GM12878 (cell line): ENCODE results near the gene SRP68.
A peak's percentile ranks its signal among the peaks of the same experiment; 100 is the strongest.

Experiments
- DPF2 ChIP-seq: fragments of 450-650 bp; IDR thresholded peaks from 2 replicates; pipeline ENCODE4 v1.6.1; 2017; ENCODE audit warnings: mild to moderate bottlenecking
- EZH2 ChIP-seq: IDR thresholded peaks from 2 replicates; pipeline ENCODE4 v1.6.1; 2012; ENCODE audit warnings: low read depth, mild to moderate bottlenecking, control low read depth, inconsistent platforms, low read length, borderline replicate concordance; ENCODE audit not compliant: control insufficient read depth
- GABPA ChIP-seq: IDR thresholded peaks from 2 replicates; pipeline ENCODE4 v1.6.1; 2014; ENCODE audit warnings: antibody characterized with exemption, low read depth, mild to moderate bottlenecking, inconsistent platforms
- JUND ChIP-seq: IDR thresholded peaks from 2 replicates; pipeline ENCODE4 v1.6.1; 2012; ENCODE audit warnings: low read depth, mild to moderate bottlenecking, low read length, improper control_type of control experiment, moderate library complexity
- NRF1 ChIP-seq: conservative IDR thresholded peaks from 2 replicates; pipeline ENCODE4 v1.6.1; 2011; ENCODE audit warnings: mild to moderate bottlenecking, low read depth, low read length, improper control_type of control experiment
- POLR2AphosphoS5 ChIP-seq: IDR thresholded peaks from 2 replicates; pipeline ENCODE4 v1.6.1; 2011; ENCODE audit warnings: mild to moderate bottlenecking, low read length, inconsistent platforms
- TCF12 ChIP-seq: IDR thresholded peaks from 2 replicates; pipeline ENCODE4 v1.6.1; 2011; ENCODE audit warnings: low read depth, mild to moderate bottlenecking, low read length
- ZNF384 ChIP-seq: IDR thresholded peaks from 2 replicates; pipeline ENCODE4 v1.6.1; 2012; ENCODE audit warnings: low read depth, mild to moderate bottlenecking, low read length, improper control_type of control experiment, borderline replicate concordance
- TF ChIP-seq, protein P1 (sequence below), 3 experiments: IDR thresholded peaks in 2 of 3; conservative IDR thresholded peaks in 1 of 3; 2 replicates each; pipeline ENCODE4 v1.5.1; 2011; ENCODE audit warnings: low read depth in 3 of 3, low read length in 3 of 3, mild to moderate bottlenecking in 3 of 3, control low read depth in 2 of 3, moderate library complexity in 2 of 3, inconsistent platforms in 1 of 3, mixed read lengths in 1 of 3; ENCODE audit not compliant: control insufficient read depth in 2 of 3, insufficient read depth in 1 of 3; ENCODE audit errors: extremely low read depth in 1 of 3
- TF ChIP-seq, protein P2 (sequence below): IDR thresholded peaks from 2 replicates; pipeline ENCODE4 v1.6.1; 2012; ENCODE audit warnings: low read depth, low read length, improper control_type of control experiment

DNA sequence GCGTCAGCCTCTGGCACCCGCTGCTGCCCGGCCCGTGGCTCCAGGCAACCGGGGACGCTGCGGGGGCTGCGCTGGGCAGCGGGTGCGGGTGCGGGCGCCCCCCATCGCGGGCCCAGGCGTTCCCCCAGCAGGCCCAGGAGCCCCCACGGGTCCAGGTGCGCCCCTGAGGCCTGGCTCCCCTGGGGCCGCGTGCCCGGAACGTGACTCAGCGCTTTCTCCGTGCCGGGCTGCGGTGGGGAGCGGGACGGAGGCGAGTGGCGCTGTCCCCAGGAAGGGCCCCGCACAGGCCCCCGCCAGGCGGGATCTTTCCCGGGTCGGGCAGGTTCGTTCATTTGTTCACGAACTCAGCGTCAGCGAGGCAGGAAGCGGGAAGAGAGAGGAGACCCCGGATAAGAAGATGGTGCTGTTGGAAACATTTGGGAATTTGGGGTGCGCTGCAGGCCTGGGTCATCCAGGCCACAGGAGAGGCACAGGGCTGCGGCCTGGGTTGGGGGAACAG lies 49.7 kb upstream of the SRP68 start:
- no peak for TF ChIP-seq ZNF384
- no peak for TF ChIP-seq GABPA
- no peak for TF ChIP-seq POLR2AphosphoS5
- TF ChIP-seq DPF2 = 0 out of 2 replicates have a peak, but pooled peaks have one; percentile 44
- no peak for TF ChIP-seq JUND
- TF ChIP-seq, protein P1, sequence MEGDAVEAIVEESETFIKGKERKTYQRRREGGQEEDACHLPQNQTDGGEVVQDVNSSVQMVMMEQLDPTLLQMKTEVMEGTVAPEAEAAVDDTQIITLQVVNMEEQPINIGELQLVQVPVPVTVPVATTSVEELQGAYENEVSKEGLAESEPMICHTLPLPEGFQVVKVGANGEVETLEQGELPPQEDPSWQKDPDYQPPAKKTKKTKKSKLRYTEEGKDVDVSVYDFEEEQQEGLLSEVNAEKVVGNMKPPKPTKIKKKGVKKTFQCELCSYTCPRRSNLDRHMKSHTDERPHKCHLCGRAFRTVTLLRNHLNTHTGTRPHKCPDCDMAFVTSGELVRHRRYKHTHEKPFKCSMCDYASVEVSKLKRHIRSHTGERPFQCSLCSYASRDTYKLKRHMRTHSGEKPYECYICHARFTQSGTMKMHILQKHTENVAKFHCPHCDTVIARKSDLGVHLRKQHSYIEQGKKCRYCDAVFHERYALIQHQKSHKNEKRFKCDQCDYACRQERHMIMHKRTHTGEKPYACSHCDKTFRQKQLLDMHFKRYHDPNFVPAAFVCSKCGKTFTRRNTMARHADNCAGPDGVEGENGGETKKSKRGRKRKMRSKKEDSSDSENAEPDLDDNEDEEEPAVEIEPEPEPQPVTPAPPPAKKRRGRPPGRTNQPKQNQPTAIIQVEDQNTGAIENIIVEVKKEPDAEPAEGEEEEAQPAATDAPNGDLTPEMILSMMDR (IDR thresholded peaks at IDR 0.05 in 2 of 3, conservative IDR thresholded peaks at IDR 0.05 in 1 of 3; ENCODE audit: control insufficient read depth in 2 of 3, extremely low read depth in 1 of 3, insufficient read depth in 1 of 3, low read depth in 3 of 3, low read length in 3 of 3) = no peak
- no peak for TF ChIP-seq NRF1
- TF ChIP-seq, protein P2, sequence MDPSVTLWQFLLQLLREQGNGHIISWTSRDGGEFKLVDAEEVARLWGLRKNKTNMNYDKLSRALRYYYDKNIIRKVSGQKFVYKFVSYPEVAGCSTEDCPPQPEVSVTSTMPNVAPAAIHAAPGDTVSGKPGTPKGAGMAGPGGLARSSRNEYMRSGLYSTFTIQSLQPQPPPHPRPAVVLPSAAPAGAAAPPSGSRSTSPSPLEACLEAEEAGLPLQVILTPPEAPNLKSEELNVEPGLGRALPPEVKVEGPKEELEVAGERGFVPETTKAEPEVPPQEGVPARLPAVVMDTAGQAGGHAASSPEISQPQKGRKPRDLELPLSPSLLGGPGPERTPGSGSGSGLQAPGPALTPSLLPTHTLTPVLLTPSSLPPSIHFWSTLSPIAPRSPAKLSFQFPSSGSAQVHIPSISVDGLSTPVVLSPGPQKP = no peak
- TF ChIP-seq EZH2 = no peak
- TF ChIP-seq TCF12 = no peak
